Gastroesophageal sphincter (tissue), 4 donors: ENCODE measurements around the gene ICE1. TPM values are rescaled to one million over a fixed set of nuclear protein-coding genes. Genes with fewer than 3 reads are reported as not detected.
"Not testable (repeated sequence)": the region's sequence is repeated elsewhere in the genome, so short reads cannot be mapped to it uniquely, and the experiment has no call there.

Experiments
- ATAC-seq: fragments of 150-250 bp; one replicate; pipeline ENCODE4 v1.9.1; 2016; ENCODE audit warnings: mild to moderate bottlenecking, moderate library complexity
- H3K27ac ChIP-seq, 4 donors: fragments of 200-600 bp; sonication (generic) in 3 of 4; 1 replicate in 3 of 4; 2 replicates in 1 of 4; pipeline ENCODE4 v1.5.1; 2016 to 2019
- H3K27me3 ChIP-seq: fragments of 200-600 bp; sonication (generic); one replicate; pipeline ENCODE4 v1.5.1; 2019
- H3K36me3 ChIP-seq, 2 donors: fragments of 200-600 bp; sonication (generic); one replicate each; pipeline ENCODE4 v1.5.1; 2019; ENCODE audit warnings: control low read depth in 1 of 2
- H3K4me1 ChIP-seq, 3 donors: fragments of 200-600 bp; sonication (generic); 1 replicate in 2 of 3; 2 replicates in 1 of 3; pipeline ENCODE4 v1.5.1; 2016 to 2019; ENCODE audit warnings: control low read depth in 2 of 3
- H3K4me3 ChIP-seq, 2 donors: fragments of 200-600 bp; sonication (generic); one replicate each; pipeline ENCODE4 v1.5.1; 2019; ENCODE audit warnings: mild to moderate bottlenecking in 1 of 2, moderate library complexity in 1 of 2
- H3K9me3 ChIP-seq, 3 donors: fragments of 200-600 bp; sonication (generic); one replicate each; pipeline ENCODE4 v1.5.1; 2017 to 2019; ENCODE audit warnings: control low read depth in 2 of 3
- CTCF ChIP-seq, 4 experiments: fragments of 200-600 bp in 2 of 4; fragments of 450-650 bp in 2 of 4; sonication (generic) in 1 of 4; IDR thresholded peaks; one replicate each; pipeline ENCODE4 v1.5.1; 2017 to 2019; ENCODE audit warnings: antibody characterized with exemption in 4 of 4, mild to moderate bottlenecking in 2 of 4, moderate library complexity in 2 of 4
- EP300 ChIP-seq: sonication (generic); formaldehyde crosslinking; IDR thresholded peaks from one replicate; pipeline ENCODE4 v1.6.1; 2017; ENCODE audit warnings: antibody characterized with exemption, mild to moderate bottlenecking
- POLR2A ChIP-seq, 2 donors: fragments of 450-650 bp; IDR thresholded peaks; one replicate each; pipeline ENCODE4 v1.6.1; 2017; ENCODE audit warnings: antibody characterized with exemption in 2 of 2, mild to moderate bottlenecking in 2 of 2, moderate library complexity in 1 of 2
- POLR2AphosphoS5 ChIP-seq: sonication (generic); formaldehyde crosslinking; IDR thresholded peaks from one replicate; pipeline ENCODE4 v1.6.1; 2017; ENCODE audit warnings: antibody characterized with exemption
- WGBS, 2 donors: methylation state at CpG; one replicate each; pipeline ENCODE4 v1.1.5; 2018; ENCODE audit warnings: low coverage in 1 of 2; 5-methylcytosine and 5-hydroxymethylcytosine counted together
- total RNA-seq, 4 donors: library from RNA; depleted of rRNA; stranded (reverse); fragments of >200 nt; gene quantifications; one replicate each; pipeline ENCODE4 v1.1.0, GENCODE V29; 2016

The ICE1 gene
- total RNA-seq, 4 donors from 2014 or later, result 28.0 to 41.6 (median 34.7) TPM

GRCh38 chr5:5404381-5404780 is 18.1 kb upstream of the ICE1 start:
- ATAC-seq, result no peak
- Histone ChIP-seq H3K27ac (no peak overlapping the region), H3K4me3 (no peak overlapping the region), H3K36me3 (no peaks in the 10 kb centered on the region), H3K9me3 (peaks cover 0 to 5% (median 0%) of the 10 kb centered on the region in 3 donors), H3K4me1 (no peaks in the 10 kb centered on the region), H3K27me3 (no peaks in the 10 kb centered on the region)
- 90% methylated on average over 5 of the region's 5 CpGs for WGBS, 2 donors
- TF ChIP-seq CTCF (IDR thresholded peaks at IDR 0.05) (no peak), EP300 (no peak), POLR2AphosphoS5 (no peak), POLR2A (IDR thresholded peaks at IDR 0.05) (no peak)

- TF ChIP-seq EP300 (no peak), POLR2A (IDR thresholded peaks at IDR 0.05) (no peak), POLR2AphosphoS5 (no peak), CTCF (IDR thresholded peaks at IDR 0.05) (no peak)
- WGBS, 2 donors, result 100% methylated on average over 1 of the region's 1 CpG
- ATAC-seq, result no peak
- H3K4me1 ChIP-seq, result no peaks in the 10 kb centered on the region
- no peak overlapping the region for H3K4me3 ChIP-seq
- no peaks in the 10 kb centered on the region for H3K9me3 ChIP-seq
- H3K27me3 ChIP-seq, result no peaks in the 10 kb centered on the region
- no peaks in the 10 kb centered on the region for H3K36me3 ChIP-seq
- H3K27ac ChIP-seq, result no peak overlapping the region
Measured at GRCh38 chr5:5405441-5405840, 17.0 kb upstream of the ICE1 start.

- no peaks in the 10 kb centered on the region for H3K9me3 ChIP-seq
- H3K27me3 ChIP-seq, result no peaks in the 10 kb centered on the region
- ATAC-seq, result no peak
- H3K36me3 ChIP-seq, result no peaks in the 10 kb centered on the region
- 87 to 90% methylated on average over 4 to 5 of the region's 5 CpGs for WGBS, 2 donors
- no peaks in the 10 kb centered on the region for H3K4me1 ChIP-seq
- H3K4me3 ChIP-seq, result no peak overlapping the region
- H3K27ac ChIP-seq, result no peak overlapping the region
- TF ChIP-seq POLR2A (IDR thresholded peaks at IDR 0.05) (no peak), EP300 (no peak), CTCF (IDR thresholded peaks at IDR 0.05) (no peak), POLR2AphosphoS5 (no peak)
Measured at GRCh38 chr5:5407924-5408323, 14.6 kb upstream of the ICE1 start.

GRCh38 chr5:5409151-5409810 is 13.2 kb upstream of the ICE1 start:
- 90% methylated on average over 3 of the region's 4 CpGs; no CpG with 5 or more reads in 1 of the 2 donors for WGBS, 2 donors

GRCh38 chr5:5413856-5414255 is 8.6 kb upstream of the ICE1 start:
- H3K27me3 ChIP-seq, H3K9me3 ChIP-seq, ATAC-seq, H3K27ac ChIP-seq, H3K4me1 ChIP-seq, H3K4me3 ChIP-seq: not testable (repeated sequence)
- 79 to 94% methylated on average over 3 to 5 of the region's 5 CpGs for WGBS, 2 donors
- peaks cover 0 to 19% of the 10 kb centered on the region in 2 donors for H3K36me3 ChIP-seq

More at GRCh38 chr5:5409151-5409810, 13.2 kb upstream of the ICE1 start:
- Histone ChIP-seq H3K4me1 (no peaks in the 10 kb centered on the region), H3K9me3 (no peaks in the 10 kb centered on the region), H3K4me3 (no peak overlapping the region), H3K36me3 (no peaks in the 10 kb centered on the region), H3K27me3 (no peaks in the 10 kb centered on the region), H3K27ac (no peak overlapping the region)
- TF ChIP-seq CTCF (IDR thresholded peaks at IDR 0.05) (no peak), POLR2AphosphoS5 (no peak), EP300 (no peak), POLR2A (IDR thresholded peaks at IDR 0.05) (no peak)
- no peak for ATAC-seq
